Heart right ventricle (tissue), 16 donors: Measurements from ENCODE around the gene GGA2. TPM values are rescaled to one million over a fixed set of nuclear protein-coding genes. Genes with fewer than 3 reads are reported as not detected.
"Not testable (repeated sequence)": the region's sequence is repeated elsewhere in the genome, so short reads cannot be mapped to it uniquely, and the experiment has no call there.

Experiments
- ATAC-seq, 8 donors: fragments of 200-7000 bp; cut with Tn5 transposase; one replicate each; pipeline ENCODE4 v1.9.1; 2020; ENCODE audit warnings: mild to moderate bottlenecking in 8 of 8, moderate library complexity in 8 of 8, moderate number of reproducible peaks in 1 of 8
- DNase-seq, 2 donors: peaks; one replicate each; pipeline ENCODE4 v3.0.0-alpha.2; 2020
- H3K27ac ChIP-seq, 10 donors: fragments of 200-600 bp; sonication (generic) in 2 of 10; one replicate each; pipeline versions ENCODE4 v1.5.0 to v1.8.0; 2020 to 2022; ENCODE audit warnings: mild to moderate bottlenecking in 3 of 10
- H3K27me3 ChIP-seq, 7 donors: fragments of 200-600 bp; one replicate each; pipeline ENCODE4 v1.8.0; 2021 to 2022; ENCODE audit warnings: mild to moderate bottlenecking in 2 of 7
- H3K36me3 ChIP-seq, 9 donors: fragments of 200-600 bp; sonication (generic) in 1 of 9; one replicate each; pipeline versions ENCODE4 v1.5.0 to v1.8.0; 2020 to 2022; ENCODE audit warnings: mild to moderate bottlenecking in 2 of 9
- H3K4me1 ChIP-seq, 9 donors: fragments of 200-600 bp; sonication (generic) in 1 of 9; one replicate each; pipeline versions ENCODE4 v1.5.0 to v1.8.0; 2020 to 2022; ENCODE audit warnings: mild to moderate bottlenecking in 4 of 9
- H3K4me3 ChIP-seq, 10 donors: fragments of 200-600 bp; sonication (generic) in 2 of 10; one replicate each; pipeline versions ENCODE4 v1.5.0 to v1.8.0; 2020 to 2022; ENCODE audit warnings: mild to moderate bottlenecking in 7 of 10, moderate library complexity in 2 of 10
- H3K9me3 ChIP-seq, 11 donors: fragments of 200-600 bp in 10 of 11; sonication (generic) in 2 of 11; one replicate each; pipeline versions ENCODE4 v1.5.0 to v1.8.0; 2013 to 2022; ENCODE audit warnings: mild to moderate bottlenecking in 2 of 11, control low read depth in 1 of 11, moderate library complexity in 1 of 11
- CTCF ChIP-seq, 9 donors: fragments of 200-600 bp; sonication (generic) in 2 of 9; IDR thresholded peaks; one replicate each; pipeline versions ENCODE4 v1.5.0 to v1.8.0; 2021 to 2022; ENCODE audit warnings: antibody characterized with exemption in 9 of 9, mild to moderate bottlenecking in 5 of 9, moderate library complexity in 1 of 9
- WGBS, 2 donors: extraction: QIAGEN DNeasy Blood & Tissue Kit; methylation state at CpG; one replicate each; pipeline ENCODE4 v1.1.7; 2013; ENCODE audit warnings: inconsistent platforms in 1 of 2; 5-methylcytosine and 5-hydroxymethylcytosine counted together
- intact Hi-C, 10 donors: fragments of 100-400 bp; cut with DNase I; formaldehyde crosslinking; loops; one replicate each; pipeline versions ENCODE4 v1.11.1 to v1.14.2; 2022
- polyA plus RNA-seq, 2 donors: library from polyadenylated mRNA; stranded (reverse); fragments of 200-250 nt; gene quantifications; one replicate each; pipeline ENCODE4 v1.2.3, GENCODE V29; 2013
- total RNA-seq, 10 donors: library from RNA; stranded (reverse); fragmentation: NEBNext Ultra II Directional in 3 of 10; extraction: Animal tissue kit (Norgen Biotek cat#: 25700) in 3 of 10; gene quantifications; one replicate each; pipeline versions ENCODE4 v1.2.1 to v1.2.4, GENCODE V29; 2021 to 2023
- donor health status: Arrhythmogenic right ventricular cardiomyopathy.
- donor health status: ischemic (EF 13 %, LVEDD 7.1; RV severe dilation, severe dysfunction).
- donor health status: healthy with polysubstance abuse.
- donor health status: DM: no; HTN: yes; CAD: no.
- donor health status: DM: no; HTN: no; CAD: no.
- donor health status: ischemic (EF 25% LVEDD 6.9; RV normal size, moderate dysfunction).
- donor health status: ischemic (EF 25% LVEDD 5.7; RV mildly dilated, moderate dysfunction).
- donor health status: healthy.
- donor health status: DM: yes; HTN: yes; CAD: no.
- donor health status: Ischemic cardiomyopathy.
- donor health status: ischemic (EF 35%, LVEDD 5.7; RV mildly dilated, moderate dysfunction).
- donor health status: nonischemic (EF 11% LVEDD 7.7; RV severe dilation, severe dysfunction).
- donor health status: DM: yes; HTN: yes; CAD: no.
- donor health status: PGD.
- donor health status: ischemic (EF 29% LVEDD 5.4; RV normal size, mild dysfunction).
- donor health status: nonischemic (EF 23%, LVEDD 6.1; RV moderate dilation, normal function).

Gene GGA2
- total and polyA plus RNA-seq, 12 donors, result 12.2 to 52.9 (median 38.6) TPM

GRCh38 chr16:23466162-23466885 lies 44.0 kb downstream of the GGA2 start:
- WGBS, 2 donors, result 70 to 78% methylated on average over 4 of the region's 4 CpGs
- ATAC-seq (peak in 4 of 8 donors; percentile 38 to 59 (median 51)), DNase-seq (no peak)
- Histone ChIP-seq H3K4me1 (peaks cover 3 to 30% (median 18%) of the 10 kb centered on the region in 9 donors), H3K27ac (no peak overlapping the region), H3K4me3 (no peak overlapping the region), H3K27me3 (no peaks in the 10 kb centered on the region), H3K9me3 (no peaks in the 10 kb centered on the region), H3K36me3 (peaks cover 0 to 77% (median 32%) of the 10 kb centered on the region in 9 donors)
- TF ChIP-seq CTCF (IDR thresholded peaks at IDR 0.05), result no peak
- intact Hi-C loops, result loop anchor here in 1 of 10 donors (10.0 kb wide), 1 partner anchor 58 kb away; no protein-coding TSS in a partner anchor

GRCh38 chr16:23465179-23465578 lies 45.1 kb downstream of the GGA2 start:
- Histone ChIP-seq H3K27ac (no peak overlapping the region), H3K4me1 (peaks cover 3 to 30% (median 18%) of the 10 kb centered on the region in 9 donors), H3K27me3 (no peaks in the 10 kb centered on the region), H3K36me3 (peaks cover 0 to 70% (median 25%) of the 10 kb centered on the region in 9 donors), H3K9me3 (no peaks in the 10 kb centered on the region), H3K4me3 (no peak overlapping the region)
- intact Hi-C loops, result loop anchor here in 1 of 10 donors (10.0 kb wide), 1 partner anchor 60 kb away; no protein-coding TSS in a partner anchor
- TF ChIP-seq CTCF (IDR thresholded peaks at IDR 0.05), result no peak
- DNase-seq, result no peak
- WGBS, 2 donors, result 79 to 87% methylated on average over 2 of the region's 2 CpGs
- ATAC-seq, result no peak

GRCh38 chr16:23464196-23464595 lies 46.1 kb downstream of the GGA2 start:
- WGBS, 2 donors, result 32 to 72% methylated on average over 1 of the region's 1 CpG
- Histone ChIP-seq H3K27me3 (no peaks in the 10 kb centered on the region), H3K4me3 (no peak overlapping the region), H3K36me3 (peaks cover 0 to 60% (median 15%) of the 10 kb centered on the region in 9 donors), H3K9me3 (no peaks in the 10 kb centered on the region), H3K4me1 (peaks cover 3 to 30% (median 18%) of the 10 kb centered on the region in 9 donors), H3K27ac (peak overlapping the region in 7 of 10 donors; percentile 16 to 65 (median 40))
- DNase-seq (no peak), ATAC-seq (peak in 4 of 8 donors; percentile 20 to 63 (median 44))
- intact Hi-C loops, result loop anchor here in 1 of 10 donors (10.0 kb wide), 1 partner anchor 61 kb away; no protein-coding TSS in a partner anchor
- no peak for TF ChIP-seq CTCF (IDR thresholded peaks at IDR 0.05)

DNA sequence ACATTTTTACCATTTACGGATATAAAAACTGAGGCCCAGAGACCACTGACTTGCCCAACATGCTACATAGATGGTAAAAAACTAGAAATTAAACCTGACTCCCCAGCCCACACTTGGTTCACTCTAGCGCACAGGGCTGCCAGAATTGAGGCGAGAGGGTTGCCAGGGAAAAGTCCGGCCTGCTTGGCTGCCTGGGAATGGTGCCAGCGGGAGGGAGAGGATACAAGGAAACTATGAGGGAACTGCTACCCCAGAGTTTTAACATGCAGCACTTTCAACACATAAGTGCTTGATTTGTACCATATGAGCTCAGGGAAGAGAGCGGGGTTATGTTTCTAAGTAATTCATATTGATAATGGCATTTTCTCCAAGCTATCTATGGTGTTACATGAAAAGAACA lies 47.3 kb downstream of the GGA2 start:
- WGBS, 2 donors, result 13 to 21% methylated on average over 5 of the region's 6 CpGs

More for the DNA sequence above, 47.3 kb downstream of the GGA2 start:
- ATAC-seq, result peak; percentile 69 to 91 (median 82)
- DNase-seq, result peak; percentile 82 to 84
- intact Hi-C loops, result loop anchor here in 1 of 10 donors (10.0 kb wide), 1 partner anchor 62 kb away; no protein-coding TSS in a partner anchor
- H3K4me3 ChIP-seq, H3K27me3 ChIP-seq, H3K9me3 ChIP-seq: not testable (repeated sequence)
- Histone ChIP-seq H3K36me3 (peaks cover 0 to 48% (median 12%) of the 10 kb centered on the region in 9 donors), H3K27ac (peak overlapping the region in 5 of 10 donors; percentile 11 to 65 (median 40)), H3K4me1 (peaks cover 3 to 30% (median 18%) of the 10 kb centered on the region in 9 donors)
